HCT116 (cell line): ENCODE measurements around the gene NFIB. TPM values are rescaled to one million over a fixed set of nuclear protein-coding genes. Genes with fewer than 3 reads are reported as not detected.

Experiments used
- ATAC-seq: fragments of 200-7000 bp; cut with Tn5 transposase; 2 replicates; pipeline ENCODE4 v1.9.1; 2020; ENCODE audit warnings: mild to moderate bottlenecking, moderate library complexity
- BruUV-seq: library from RNA; stranded (reverse); fragments of 400-500 nt; replicated peaks from 2 replicates; lab custom pipeline; 2021; lab: Mats Ljungman, UMichigan
- CTCF ChIA-PET: fragments of 300-600 bp; sonication (Branson Sonifier 250); formaldehyde crosslinking; loops from one replicate; lab custom pipeline; 2021; ENCODE audit warnings: antibody characterized with exemption; lab: Charles Lee
- POLR2A ChIA-PET: fragments of 300-600, 350-600 bp; sonication (Branson Sonifier 250); formaldehyde crosslinking; loops from one replicate; lab custom pipeline; 2021; ENCODE audit warnings: antibody characterized with exemption; lab: Charles Lee
- RAD21 ChIA-PET, 2 experiments: fragments of 300-600 bp; sonication (Branson Sonifier 250); formaldehyde crosslinking; loops; one replicate each; lab custom pipeline; 2023; ENCODE audit warnings: low total read pairs in 2 of 2; ENCODE audit not compliant: uncharacterized antibody in 2 of 2, unreplicated experiment in 2 of 2, low non-redundant PET in 1 of 2; lab: Charles Lee
- DNase-seq: peaks from one replicate; pipeline ENCODE4 v3.0.0-alpha.2; 2010; ENCODE audit warnings: low read depth, low spot score
- H2AFZ ChIP-seq: fragments of 200-600 bp; shearing (Covaris generic), sonication (generic); 2 replicates; pipeline ENCODE4 v1.6.1; 2017; ENCODE audit warnings: low read depth, mixed run types, mixed read lengths, antibody characterized with exemption, low read length; ENCODE audit not compliant: poor library complexity, severe bottlenecking
- H3K27ac ChIP-seq: 2 replicates; pipeline ENCODE4 v1.5.1; 2012; ENCODE audit warnings: low read depth, low read length
- H3K27me3 ChIP-seq: fragments of 200-600 bp; sonication (generic); 2 replicates; pipeline ENCODE4 v1.6.1; 2016; ENCODE audit warnings: mixed run types, low read length, mixed read lengths; ENCODE audit not compliant: insufficient read depth
- H3K36me3 ChIP-seq, 2 experiments: fragments of 200-500 bp in 1 of 2; fragments of 200-600 bp in 1 of 2; sonication (Bioruptor generic) in 1 of 2; sonication (generic) in 1 of 2; 2 replicates each; pipeline versions ENCODE4 v1.5.1 to v1.6.1; 2014 to 2016; ENCODE audit warnings: low read length in 2 of 2, inconsistent platforms in 1 of 2, mixed read lengths in 1 of 2, mixed run types in 1 of 2; ENCODE audit not compliant: insufficient read depth in 2 of 2, control insufficient read depth in 1 of 2
- H3K4me1 ChIP-seq, 2 experiments: fragments of 200-600 bp in 1 of 2; sonication (generic) in 1 of 2; 2 replicates each; pipeline versions ENCODE4 v1.5.1 to v1.6.1; 2012 to 2017; ENCODE audit warnings: low read length in 2 of 2, inconsistent platforms in 1 of 2, mild to moderate bottlenecking in 1 of 2, mixed read lengths in 1 of 2, mixed run types in 1 of 2, moderate library complexity in 1 of 2; ENCODE audit not compliant: insufficient read depth in 2 of 2, control insufficient read depth in 1 of 2
- H3K4me2 ChIP-seq: fragments of 200-600 bp; sonication (generic); 2 replicates; pipeline ENCODE4 v1.6.1; 2017; ENCODE audit warnings: mixed run types, low read length, mixed read lengths
- H3K4me3 ChIP-seq, 2 experiments: fragments of 200-600 bp in 1 of 2; sonication (generic) in 1 of 2; replicated peaks in 1 of 2; 2 replicates each; pipeline ENCODE4 v1.5.1; 2011 to 2016; ENCODE audit warnings: low read length in 2 of 2, control low read depth in 1 of 2, low read depth in 1 of 2, mild to moderate bottlenecking in 1 of 2, mixed read lengths in 1 of 2, mixed run types in 1 of 2
- H3K79me2 ChIP-seq: fragments of 200-600 bp; sonication (generic); 2 replicates; pipeline ENCODE4 v1.6.1; 2017; ENCODE audit warnings: mild to moderate bottlenecking, mixed run types, low read length, moderate library complexity, mixed read lengths; ENCODE audit not compliant: insufficient read depth
- H3K9ac ChIP-seq: fragments of 200-600 bp; sonication (generic); 2 replicates; pipeline ENCODE4 v1.6.1; 2016; ENCODE audit warnings: low read length, mixed read lengths
- H3K9me2 ChIP-seq: fragments of 200-600 bp; sonication (generic), shearing (Covaris generic); 2 replicates; pipeline ENCODE4 v1.6.1; 2017; ENCODE audit warnings: mixed run types, mild to moderate bottlenecking, moderate library complexity; ENCODE audit not compliant: insufficient read depth
- H3K9me3 ChIP-seq, 2 experiments: fragments of 200-500 bp in 1 of 2; fragments of 200-600 bp in 1 of 2; sonication (Bioruptor generic) in 1 of 2; sonication (generic) in 1 of 2; 2 replicates each; pipeline ENCODE4 v1.6.1; 2014 to 2017; ENCODE audit warnings: low read length in 2 of 2, mixed read lengths in 2 of 2, inconsistent platforms in 1 of 2, low read depth in 1 of 2, mild to moderate bottlenecking in 1 of 2, mixed run types in 1 of 2, moderate library complexity in 1 of 2; ENCODE audit not compliant: control insufficient read depth in 1 of 2, insufficient read depth in 1 of 2
- H4K20me1 ChIP-seq: fragments of 200-600 bp; sonication (generic), shearing (Covaris generic); 2 replicates; pipeline ENCODE4 v1.6.1; 2017; ENCODE audit warnings: mixed run types, mild to moderate bottlenecking, moderate library complexity; ENCODE audit not compliant: insufficient read depth
- CTCF ChIP-seq, 3 experiments: fragments of 200-600 bp in 1 of 3; sonication (generic) in 1 of 3; IDR thresholded peaks in 2 of 3; conservative IDR thresholded peaks in 1 of 3; 2 replicates each; pipeline ENCODE4 v1.5.1; 2012 to 2017; ENCODE audit warnings: low read depth in 2 of 3, low read length in 2 of 3, antibody characterized with exemption in 1 of 3, borderline replicate concordance in 1 of 3, control low read depth in 1 of 3, mild to moderate bottlenecking in 1 of 3, mixed read lengths in 1 of 3, mixed run types in 1 of 3, moderate library complexity in 1 of 3; ENCODE audit not compliant: insufficient read depth in 1 of 3
- EGR1 ChIP-seq: IDR thresholded peaks from 2 replicates; pipeline ENCODE4 v1.6.1; 2012; ENCODE audit warnings: low read depth
- FOSL1 ChIP-seq: IDR thresholded peaks from 2 replicates; pipeline ENCODE4 v1.6.1; 2012; ENCODE audit warnings: low read depth
- MAX ChIP-seq: IDR thresholded peaks from 2 replicates; pipeline ENCODE4 v1.6.1; 2012
- POLR2AphosphoS5 ChIP-seq: IDR thresholded peaks from 2 replicates; pipeline ENCODE4 v1.6.1; 2011; ENCODE audit warnings: mild to moderate bottlenecking, low read depth, low read length, moderate library complexity
- RAD21 ChIP-seq: IDR thresholded peaks from 2 replicates; pipeline ENCODE4 v1.6.1; 2012; ENCODE audit warnings: low read depth, mild to moderate bottlenecking
- SP1 ChIP-seq: IDR thresholded peaks from 2 replicates; pipeline ENCODE4 v1.6.1; 2012; ENCODE audit warnings: low read depth
- SRF ChIP-seq: IDR thresholded peaks from 2 replicates; pipeline ENCODE4 v1.6.1; 2012; ENCODE audit warnings: low read depth
- TCF7L2 ChIP-seq: IDR thresholded peaks from 2 replicates; pipeline ENCODE4 v1.7.0; 2011; ENCODE audit warnings: borderline replicate concordance, inconsistent platforms; ENCODE audit not compliant: insufficient read depth, insufficient read length; ENCODE audit errors: extremely low read depth
- ZNF274 ChIP-seq: fragments of 200-500 bp; sonication (Bioruptor generic); IDR thresholded peaks from 2 replicates; pipeline ENCODE4 v1.6.1; 2014; ENCODE audit warnings: mild to moderate bottlenecking, low read depth, low read length, inconsistent platforms
- intact Hi-C: fragments of 100-400 bp; cut with micrococcal nuclease; formaldehyde crosslinking; loops from 2 replicates; pipeline ENCODE4 v1.10.0; 2022
- total RNA-seq: library from RNA; stranded (reverse); gene quantifications from one replicate; pipeline ENCODE4 v1.2.1, GENCODE V29; 2021; ENCODE audit not compliant: unreplicated experiment

The NFIB gene
- total RNA-seq, 1 experiment from 2014 or later, result 6.6 TPM

GRCh38 chr9:14103115-14103514, 210.8 kb downstream of the NFIB start:
- ChIA-PET CTCF (interaction anchor here (0.7 kb wide), 1 partner anchor 486 kb away, joined by 4 read pairs; no protein-coding TSS in a partner anchor), POLR2A (no interaction called here), RAD21 (no interaction called here)
- H3K9me3 ChIP-seq, result no peaks in the 10 kb centered on the region
- no TSS peak for BruUV-seq
- no peak for ATAC-seq
- no peaks in the 10 kb centered on the region for H4K20me1 ChIP-seq
- no peaks in the 10 kb centered on the region for H3K36me3 ChIP-seq
- H3K4me3 ChIP-seq, result no peak overlapping the region
- no peaks in the 10 kb centered on the region for H3K4me1 ChIP-seq
- no peak overlapping the region for H3K27ac ChIP-seq
- TF ChIP-seq POLR2AphosphoS5, result no peak
- no peak for TF ChIP-seq CTCF (IDR thresholded peaks at IDR 0.05 in 2 of 3, conservative IDR thresholded peaks at IDR 0.05 in 1 of 3; ENCODE audit: borderline replicate concordance in 1 of 3, insufficient read depth in 1 of 3, low read depth in 2 of 3, low read length in 2 of 3)
- no peak for TF ChIP-seq ZNF274
- no peak for TF ChIP-seq SRF
- TF ChIP-seq MAX, result no peak
- no peak for TF ChIP-seq SP1
- no peak for TF ChIP-seq RAD21
- TF ChIP-seq FOSL1, result no peak
- TF ChIP-seq TCF7L2, result no peak
- TF ChIP-seq EGR1, result no peak
- H3K9ac ChIP-seq, result no peak overlapping the region
- no peaks in the 10 kb centered on the region for H3K27me3 ChIP-seq
- no peak overlapping the region for H3K4me2 ChIP-seq
- no peak overlapping the region for H2AFZ ChIP-seq
- no peaks in the 10 kb centered on the region for H3K79me2 ChIP-seq
- no peaks in the 10 kb centered on the region for H3K9me2 ChIP-seq
- intact Hi-C loops, result no loop called here
- DNase-seq, result no peak
